T-cell (primary cell): ENCODE results near the gene ARRDC3. TPM values are rescaled to one million over a fixed set of nuclear protein-coding genes. Genes with fewer than 3 reads are reported as not detected.
"Not testable (repeated sequence)": the region's sequence is repeated elsewhere in the genome, so short reads cannot be mapped to it uniquely, and the experiment has no call there.

ENCODE experiments used
- ATAC-seq, 4 experiments: fragments of 200-7000 bp in 3 of 4; fragments of 150-1000 bp in 1 of 4; cut with Tn5 transposase; replicated peaks in 1 of 4; 1 replicate in 3 of 4; 2 replicates in 1 of 4; pipeline ENCODE4 v1.10.0; 2021; ENCODE audit warnings: moderate library complexity in 3 of 4, mild to moderate bottlenecking in 2 of 4, moderate number of reproducible peaks in 1 of 4
- CTCF ChIA-PET, 2 donors: fragments of 300-600 bp; sonication (Branson Sonifier 250); formaldehyde crosslinking; loops; one replicate each; lab custom pipeline; 2022; ENCODE audit warnings: antibody characterized with exemption in 2 of 2; lab: Charles Lee
- POLR2A ChIA-PET, 2 donors: fragments of 300-600 bp; sonication (Branson Sonifier 250); formaldehyde crosslinking; loops; one replicate each; lab custom pipeline; 2022; ENCODE audit warnings: antibody characterized with exemption in 2 of 2; lab: Charles Lee
- DNase-seq, 35 experiments: peaks; one replicate each; pipeline versions ENCODE4 v3.0.0 to v3.0.0-alpha.2; 2013 to 2023
- H3K27ac ChIP-seq: one replicate; pipeline ENCODE4 v1.5.1; 2013; ENCODE audit warnings: low read length
- H3K27me3 ChIP-seq, 2 experiments: replicated peaks in 1 of 2; 1 replicate in 1 of 2; 2 replicates in 1 of 2; pipeline versions ENCODE4 v1.6.1 to v1.7.0; 2013; ENCODE audit warnings: low read length in 1 of 2, mixed read lengths in 1 of 2; ENCODE audit not compliant: control insufficient read depth in 2 of 2, insufficient read depth in 2 of 2; ENCODE audit errors: extremely low read depth in 1 of 2
- H3K36me3 ChIP-seq, 2 donors: 1 replicate in 1 of 2; 2 replicates in 1 of 2; pipeline versions ENCODE4 v1.6.1 to v1.7.0; 2013; ENCODE audit warnings: low read length in 1 of 2; ENCODE audit not compliant: control insufficient read depth in 2 of 2, insufficient read depth in 1 of 2; ENCODE audit errors: extremely low read depth in 1 of 2
- H3K4me1 ChIP-seq, 2 experiments: 1 replicate in 1 of 2; 2 replicates in 1 of 2; pipeline versions ENCODE4 v1.6.1 to v1.7.0; 2013; ENCODE audit warnings: low read length in 2 of 2, mixed read lengths in 1 of 2; ENCODE audit not compliant: insufficient read depth in 2 of 2, control insufficient read depth in 1 of 2; ENCODE audit errors: extremely low read depth in 1 of 2
- H3K4me3 ChIP-seq, 2 donors: 1 replicate in 1 of 2; 2 replicates in 1 of 2; pipeline versions ENCODE4 v1.5.1 to v1.7.0; 2013; ENCODE audit warnings: mild to moderate bottlenecking in 2 of 2, low read length in 1 of 2, moderate library complexity in 1 of 2; ENCODE audit not compliant: control insufficient read depth in 1 of 2; ENCODE audit errors: extremely low read depth in 1 of 2
- H3K9me3 ChIP-seq: 2 replicates; pipeline ENCODE4 v1.7.0; 2013
- H3K27ac Mint-ChIP-seq, 2 donors: one replicate each; pipeline ENCODE4 v1.8.0; 2020 to 2021; ENCODE audit warnings: mild to moderate bottlenecking in 2 of 2, mixed read lengths in 2 of 2
- H3K27me3 Mint-ChIP-seq, 2 donors: one replicate each; pipeline ENCODE4 v1.8.0; 2021 to 2022; ENCODE audit warnings: mixed read lengths in 2 of 2
- H3K36me3 Mint-ChIP-seq: one replicate; pipeline ENCODE4 v1.8.0; 2021; ENCODE audit warnings: mixed read lengths
- H3K4me1 Mint-ChIP-seq, 3 donors: one replicate each; pipeline ENCODE4 v1.8.0; 2020 to 2022; ENCODE audit warnings: mixed read lengths in 3 of 3, mild to moderate bottlenecking in 1 of 3
- H3K4me3 Mint-ChIP-seq, 3 donors: one replicate each; pipeline ENCODE4 v1.8.0; 2020 to 2022; ENCODE audit warnings: mild to moderate bottlenecking in 3 of 3, mixed read lengths in 3 of 3, moderate library complexity in 3 of 3
- H3K9me3 Mint-ChIP-seq, 3 donors: one replicate each; pipeline ENCODE4 v1.8.0; 2020 to 2022; ENCODE audit warnings: mixed read lengths in 3 of 3
- WGBS: methylation state at CpG from one replicate; pipeline ENCODE4 v1.1.5; 2013; ENCODE audit warnings: missing lambda C conversion rate; ENCODE audit not compliant: insufficient coverage; 5-methylcytosine and 5-hydroxymethylcytosine counted together
- total RNA-seq, 35 experiments: library from RNA in 6 of 35; stranded (reverse) in 6 of 35; fragments of 120-200 nt in 1 of 35; gene quantifications; one replicate each; pipeline versions ENCODE4 v1.2.1 to v1.2.4 and lab custom pipeline; 2013 to 2026

Gene ARRDC3
- total RNA-seq, 5 donors from 2014 or later (not counting 1 experiment from before 2014, with no cell fraction given): 107 to 219 (median 127) TPM

GRCh38 chr5:91352831-91353695, 30.1 kb downstream of the ARRDC3 start:
- Mint-ChIP-seq H3K4me1 (peaks cover 0 to 6% (median 5%) of the 10 kb centered on the region in 3 donors), H3K36me3 (no peaks in the 10 kb centered on the region), H3K9me3 (peaks cover 0 to 7% (median 0%) of the 10 kb centered on the region in 3 donors), H3K4me3 (no peak overlapping the region), H3K27ac (no peak overlapping the region), H3K27me3 (peaks cover 0 to 3% of the 10 kb centered on the region in 2 donors)
- Histone ChIP-seq H3K4me3 (no peak overlapping the region), H3K27me3 (peaks cover 0 to 3% of the 10 kb centered on the region in 2 experiments), H3K4me1 (no peaks in the 10 kb centered on the region), H3K27ac (no peak overlapping the region), H3K9me3 (no peaks in the 10 kb centered on the region), H3K36me3 (no peaks in the 10 kb centered on the region)
- WGBS: 92% methylated on average over 8 of the region's 9 CpGs
- CTCF ChIA-PET: interaction anchor here in 1 of 2 donors (0.6 kb wide), 1 partner anchor 573 kb away, joined by 3 read pairs; no protein-coding TSS in a partner anchor
- POLR2A ChIA-PET: interaction anchor here in 1 of 2 donors (0.7 kb wide), 1 partner anchor 17 kb away, joined by 3 read pairs; no protein-coding TSS in a partner anchor
- ATAC-seq (no peak), DNase-seq (no peak)

- H3K4me1 Mint-ChIP-seq: peaks cover 0 to 6% (median 4%) of the 10 kb centered on the region in 3 donors
- no peak overlapping the region for H3K4me3 ChIP-seq
- CTCF ChIA-PET: interaction anchor here in 1 of 2 donors (0.7 kb wide), 2 partner anchors 19 to 34 kb away, joined by 3 to 12 read pairs; no protein-coding TSS in a partner anchor
- DNase-seq (no peak), ATAC-seq (no peak)
- H3K27me3 Mint-ChIP-seq: no peaks in the 10 kb centered on the region
- peaks cover 0 to 8% (median 0%) of the 10 kb centered on the region in 3 donors for H3K9me3 Mint-ChIP-seq
- H3K4me1 ChIP-seq: no peaks in the 10 kb centered on the region
- 100% methylated on average over 3 of the region's 5 CpGs for WGBS
- H3K27ac Mint-ChIP-seq: no peak overlapping the region
- no peak overlapping the region for H3K4me3 Mint-ChIP-seq
- POLR2A ChIA-PET: no interaction called here
- no peaks in the 10 kb centered on the region for H3K36me3 Mint-ChIP-seq
- peaks cover 0 to 2% of the 10 kb centered on the region in 2 experiments for H3K27me3 ChIP-seq
- H3K36me3 ChIP-seq: no peaks in the 10 kb centered on the region
- H3K9me3 ChIP-seq: no peaks in the 10 kb centered on the region
- H3K27ac ChIP-seq: no peak overlapping the region
Observed at GRCh38 chr5:91345461-91345860, 37.7 kb downstream of the ARRDC3 start.

GRCh38 chr5:91344661-91345200, 38.4 kb downstream of the ARRDC3 start:
- H3K4me1 Mint-ChIP-seq, H3K9me3 ChIP-seq, H3K4me3 ChIP-seq, H3K36me3 Mint-ChIP-seq, DNase-seq, H3K27ac ChIP-seq, H3K9me3 Mint-ChIP-seq, CTCF ChIA-PET, H3K4me3 Mint-ChIP-seq, H3K4me1 ChIP-seq, H3K36me3 ChIP-seq, H3K27ac Mint-ChIP-seq, H3K27me3 ChIP-seq, H3K27me3 Mint-ChIP-seq, ATAC-seq, POLR2A ChIA-PET: not testable (repeated sequence)
- 92% methylated on average over 2 of the region's 4 CpGs for whole genome bisulfite sequencing

- Histone ChIP-seq H3K27ac (no peak overlapping the region), H3K4me3 (no peak overlapping the region), H3K27me3 (peaks cover 0 to 2% of the 10 kb centered on the region in 2 experiments), H3K9me3 (no peaks in the 10 kb centered on the region), H3K36me3 (no peaks in the 10 kb centered on the region), H3K4me1 (no peaks in the 10 kb centered on the region)
- H3K4me1 Mint-ChIP-seq: no peaks in the 10 kb centered on the region
- ChIA-PET CTCF (interaction anchor here in 1 of 2 donors (0.6 kb wide), 1 partner anchor 120 kb away, joined by 3 read pairs; no protein-coding TSS in a partner anchor), POLR2A (no interaction called here)
- H3K4me3 Mint-ChIP-seq: no peak overlapping the region
- no peak for ATAC-seq
- H3K27me3 Mint-ChIP-seq: no peaks in the 10 kb centered on the region
- DNase-seq: no peak
- no peaks in the 10 kb centered on the region for H3K36me3 Mint-ChIP-seq
- no CpG with 5 or more reads among the region's 2 CpGs for WGBS
- H3K27ac Mint-ChIP-seq: no peak overlapping the region
- H3K9me3 Mint-ChIP-seq: peaks cover 0 to 8% (median 0%) of the 10 kb centered on the region in 3 donors
Observed at GRCh38 chr5:91343916-91344315, 39.2 kb downstream of the ARRDC3 start.

- H3K4me3 Mint-ChIP-seq, H3K27ac Mint-ChIP-seq, H3K9me3 Mint-ChIP-seq, H3K36me3 ChIP-seq, ATAC-seq, H3K27me3 ChIP-seq, H3K9me3 ChIP-seq, H3K27ac ChIP-seq, H3K4me1 ChIP-seq, H3K4me1 Mint-ChIP-seq, H3K4me3 ChIP-seq, H3K27me3 Mint-ChIP-seq, H3K36me3 Mint-ChIP-seq, DNase-seq: not testable (repeated sequence)
- 98% methylated on average over 12 of the region's 29 CpGs for WGBS
- POLR2A ChIA-PET: interaction anchor here in 1 of 2 donors (0.7 kb wide), 1 partner anchor 11 kb away, joined by 4 read pairs; no protein-coding TSS in a partner anchor
- CTCF ChIA-PET: interaction anchor here in 1 of 2 donors (1.2 kb wide), 1 partner anchor 43 kb away, joined by 3 read pairs; no protein-coding TSS in a partner anchor
Observed at GRCh38 chr5:91342931-91343330, 40.2 kb downstream of the ARRDC3 start.

GRCh38 chr5:91341154-91341553, 42.0 kb downstream of the ARRDC3 start:
- no peak for ATAC-seq

More at GRCh38 chr5:91341154-91341553, 42.0 kb downstream of the ARRDC3 start:
- WGBS: 100% methylated on average over 2 of the region's 3 CpGs
- DNase-seq: no peak
- Mint-ChIP-seq H3K27me3 (no peaks in the 10 kb centered on the region), H3K9me3 (no peaks in the 10 kb centered on the region), H3K36me3 (no peaks in the 10 kb centered on the region), H3K4me1 (no peaks in the 10 kb centered on the region), H3K27ac (no peak overlapping the region), H3K4me3 (no peak overlapping the region)
- Histone ChIP-seq H3K36me3 (no peaks in the 10 kb centered on the region), H3K4me1 (no peaks in the 10 kb centered on the region), H3K4me3 (no peak overlapping the region), H3K9me3 (no peaks in the 10 kb centered on the region), H3K27ac (no peak overlapping the region), H3K27me3 (peaks cover 0 to 2% of the 10 kb centered on the region in 2 experiments)
- POLR2A ChIA-PET: no interaction called here
- CTCF ChIA-PET: no interaction called here
